Neural crest cell (in vitro differentiated cells): Measurements from ENCODE around the gene RGS18. TPM values are rescaled to one million over a fixed set of nuclear protein-coding genes. Genes with fewer than 3 reads are reported as not detected.
"Not testable (repeated sequence)": the region's sequence is repeated elsewhere in the genome, so short reads cannot be mapped to it uniquely, and the experiment has no call there.

Experiments
- DNase-seq: peaks from one replicate; pipeline ENCODE4 v3.0.0; 2021; ENCODE audit warnings: low read depth, mixed read lengths, low spot score
- H3K27ac Mint-ChIP-seq: one replicate; pipeline ENCODE4 v1.8.0; 2021; ENCODE audit warnings: mild to moderate bottlenecking, mixed read lengths; ENCODE audit not compliant: unreplicated experiment
- H3K27me3 Mint-ChIP-seq: 2 replicates; pipeline ENCODE4 v1.8.0; 2021; ENCODE audit warnings: low read depth, mild to moderate bottlenecking, mixed read lengths
- H3K36me3 Mint-ChIP-seq: 2 replicates; pipeline ENCODE4 v1.8.0; 2021; ENCODE audit warnings: low read depth, mild to moderate bottlenecking, mixed read lengths
- H3K4me1 Mint-ChIP-seq: 2 replicates; pipeline ENCODE4 v1.8.0; 2021; ENCODE audit warnings: mixed read lengths
- H3K4me3 Mint-ChIP-seq: one replicate; pipeline ENCODE4 v1.8.0; 2021; ENCODE audit warnings: mild to moderate bottlenecking, mixed read lengths
- H3K9me3 Mint-ChIP-seq: 2 replicates; pipeline ENCODE4 v1.8.0; 2021; ENCODE audit warnings: mixed read lengths
- CTCF ChIP-seq: fragments of 200-600 bp; sonication (generic); conservative IDR thresholded peaks from 2 replicates; pipeline ENCODE4 v1.5.0; 2021; ENCODE audit warnings: antibody characterized with exemption, mild to moderate bottlenecking
- total RNA-seq: library from RNA; stranded (reverse); gene quantifications from 2 replicates; pipeline ENCODE4 v1.2.1, GENCODE V29; 2021

Gene RGS18
- total RNA-seq, 1 donor from 2014 or later: not detected

GRCh38 chr1:192157067-192157466 is 1.2 kb upstream of the RGS18 start:
- no peak for DNase-seq
- no peaks in the 10 kb centered on the region for H3K27me3 Mint-ChIP-seq
- no peaks in the 10 kb centered on the region for H3K4me1 Mint-ChIP-seq
- H3K9me3 Mint-ChIP-seq: no peaks in the 10 kb centered on the region
- no peak for TF ChIP-seq CTCF
- H3K4me3 Mint-ChIP-seq: no peak overlapping the region
- H3K36me3 Mint-ChIP-seq: no peaks in the 10 kb centered on the region
- no peak overlapping the region for H3K27ac Mint-ChIP-seq

GRCh38 chr1:192159014-192159413 is 752 bp downstream of the RGS18 start:
- Mint-ChIP-seq H3K27me3 (no peaks in the 10 kb centered on the region), H3K9me3 (no peaks in the 10 kb centered on the region), H3K4me3 (no peak overlapping the region)

GRCh38 chr1:192159781-192160180 is 1.5 kb downstream of the RGS18 start:
- H3K9me3 Mint-ChIP-seq: peaks cover 2% of the 10 kb centered on the region
- H3K27ac Mint-ChIP-seq: no peak overlapping the region
- no peak for TF ChIP-seq CTCF
- no peaks in the 10 kb centered on the region for H3K36me3 Mint-ChIP-seq
- no peaks in the 10 kb centered on the region for H3K4me1 Mint-ChIP-seq
- H3K27me3 Mint-ChIP-seq: no peaks in the 10 kb centered on the region
- H3K4me3 Mint-ChIP-seq: no peak overlapping the region
- DNase-seq: no peak

More at GRCh38 chr1:192159014-192159413, 752 bp downstream of the RGS18 start:
- peak overlapping the region; percentile 22 for H3K27ac Mint-ChIP-seq
- H3K4me1 Mint-ChIP-seq: no peaks in the 10 kb centered on the region
- no peak for TF ChIP-seq CTCF
- no peak for DNase-seq
- H3K36me3 Mint-ChIP-seq: no peaks in the 10 kb centered on the region

GRCh38 chr1:192160196-192160595 is 1.9 kb downstream of the RGS18 start:
- Mint-ChIP-seq H3K4me1 (no peaks in the 10 kb centered on the region), H3K9me3 (peaks cover 2% of the 10 kb centered on the region), H3K36me3 (no peaks in the 10 kb centered on the region), H3K27me3 (no peaks in the 10 kb centered on the region), H3K4me3 (no peak overlapping the region), H3K27ac (no peak overlapping the region)
- DNase-seq: no peak
- no peak for TF ChIP-seq CTCF

GRCh38 chr1:192161976-192162375 is 3.7 kb downstream of the RGS18 start:
- Mint-ChIP-seq H3K4me1 (no peaks in the 10 kb centered on the region), H3K36me3 (no peaks in the 10 kb centered on the region), H3K9me3 (peaks cover 7% of the 10 kb centered on the region), H3K27ac (no peak overlapping the region), H3K4me3 (no peak overlapping the region), H3K27me3 (no peaks in the 10 kb centered on the region)
- DNase-seq: no peak
- no peak for TF ChIP-seq CTCF

GRCh38 chr1:192162376-192162775 is 4.1 kb downstream of the RGS18 start:
- Mint-ChIP-seq H3K36me3 (no peaks in the 10 kb centered on the region), H3K9me3 (peaks cover 8% of the 10 kb centered on the region), H3K27ac (no peak overlapping the region), H3K4me3 (no peak overlapping the region), H3K27me3 (no peaks in the 10 kb centered on the region), H3K4me1 (no peaks in the 10 kb centered on the region)
- no peak for DNase-seq
- TF ChIP-seq CTCF: no peak

- not testable (repeated sequence) for H3K4me3 Mint-ChIP-seq, H3K36me3 Mint-ChIP-seq, DNase-seq
Observed at GRCh38 chr1:192165002-192165401, 6.7 kb downstream of the RGS18 start.

More at GRCh38 chr1:192165002-192165401, 6.7 kb downstream of the RGS18 start:
- not testable (repeated sequence) for H3K27ac Mint-ChIP-seq, H3K4me1 Mint-ChIP-seq, H3K9me3 Mint-ChIP-seq, H3K27me3 Mint-ChIP-seq
